Adrenal gland (tissue), 12 donors: ENCODE results near the gene NSD1. TPM values are rescaled to one million over a fixed set of nuclear protein-coding genes. Genes with fewer than 3 reads are reported as not detected.
A peak's percentile ranks its signal among the peaks of the same experiment; 100 is the strongest.

Experiments
- DNase-seq, 7 donors: peaks; one replicate each; pipeline ENCODE4 v3.0.0-alpha.2; 2019 to 2020
- H3K27ac ChIP-seq, 5 donors: fragments of 200-600 bp; sonication (generic) in 4 of 5; 1 replicate in 3 of 5; 2 replicates in 2 of 5; pipeline versions ENCODE4 v1.5.1 to v1.8.0; 2016 to 2020; ENCODE audit warnings: mild to moderate bottlenecking in 1 of 5
- H3K27me3 ChIP-seq: fragments of 200-600 bp; 2 replicates; pipeline ENCODE4 v1.8.0; 2021
- H3K36me3 ChIP-seq, 2 donors: fragments of 200-600 bp; replicated peaks in 1 of 2; 1 replicate in 1 of 2; 2 replicates in 1 of 2; pipeline versions ENCODE4 v1.5.1 to v1.8.0; 2018 to 2022
- H3K4me1 ChIP-seq, 2 donors: fragments of 200-600 bp; replicated peaks in 1 of 2; 1 replicate in 1 of 2; 2 replicates in 1 of 2; pipeline versions ENCODE4 v1.5.1 to v1.8.0; 2018 to 2021
- H3K4me3 ChIP-seq, 4 donors: fragments of 200-600 bp; sonication (generic) in 3 of 4; one replicate each; pipeline ENCODE4 v1.5.1; 2016 to 2018
- H3K9me3 ChIP-seq, 3 donors: fragments of 200-600 bp; sonication (generic) in 1 of 3; replicated peaks in 1 of 3; 1 replicate in 2 of 3; 2 replicates in 1 of 3; pipeline versions ENCODE4 v1.5.1 to v1.8.0; 2016 to 2021
- CTCF ChIP-seq, 6 experiments: fragments of 450-650 bp in 4 of 6; fragments of 200-600 bp in 2 of 6; sonication (generic) in 1 of 6; IDR thresholded peaks; 1 replicate in 5 of 6; 2 replicates in 1 of 6; pipeline versions ENCODE4 v1.5.1 to v1.8.0; 2016 to 2021; ENCODE audit warnings: antibody characterized with exemption in 6 of 6, mild to moderate bottlenecking in 2 of 6, moderate library complexity in 1 of 6
- POLR2A ChIP-seq, 2 donors: fragments of 450-650 bp; IDR thresholded peaks; one replicate each; pipeline ENCODE4 v1.6.1; 2017; ENCODE audit warnings: antibody characterized with exemption in 2 of 2, mild to moderate bottlenecking in 2 of 2, moderate library complexity in 1 of 2
- WGBS, 4 donors: extraction: QIAGEN DNeasy Blood & Tissue Kit in 2 of 4; methylation state at CpG; one replicate each; pipeline versions ENCODE4 v1.1.5 to v1.1.7; 2013 to 2017; 5-methylcytosine and 5-hydroxymethylcytosine counted together
- intact Hi-C, 2 donors: fragments of 100-400 bp; cut with DNase I; formaldehyde crosslinking; loops; one replicate each; pipeline versions ENCODE4 v1.14.1 to v1.15.0; 2022 to 2023
- polyA plus RNA-seq, 3 donors: library from polyadenylated mRNA; stranded (reverse); fragments of 200-250 nt in 2 of 3; fragments of 350-450 nt in 1 of 3; fragmentation: Illumina TruSeq in 1 of 3; extraction: RNeasy Lipid Tissue Mini Kit (QIAGEN cat#74804) in 1 of 3; gene quantifications; one replicate each; pipeline ENCODE4 v1.2.3, GENCODE V29; 2013 to 2014
- total RNA-seq, 9 donors: library from RNA; depleted of rRNA in 4 of 9; stranded (reverse); fragments of >200 nt in 4 of 9; fragments of 120-200 nt in 1 of 9; fragmentation: NEBNext Ultra II Directional in 1 of 9; extraction: Animal tissue kit (Norgen Biotek cat#: 25700) in 1 of 9; gene quantifications; one replicate each; pipeline versions ENCODE4 v1.1.0 to v1.2.4, GENCODE V29; 2013 to 2023
- donor health status: healthy with polysubstance abuse.
- donor health status: Bipolar disorder and iron deficiency.
- donor health status: DM: yes; HTN: yes; CAD: no.
- donor health status: DM: no; HTN: no; CAD: no.
- donor health status: DM: no; HTN: no; CAD: no.
- donor health status: DM: yes; HTN: yes; CAD: no.

The NSD1 gene
- total and polyA plus RNA-seq, 12 donors: 6.4 to 73.9 (median 44.3) TPM

- DNase-seq: no peak
- H3K4me3 ChIP-seq: no peak overlapping the region
- no peak overlapping the region for H3K27ac ChIP-seq
- peaks cover 4 to 23% of the 10 kb centered on the region in 2 donors for H3K4me1 ChIP-seq
- no peaks in the 10 kb centered on the region for H3K9me3 ChIP-seq
- intact Hi-C loops: no loop called here
- H3K36me3 ChIP-seq: peaks cover 0 to 14% of the 10 kb centered on the region in 2 donors
- no peak for TF ChIP-seq POLR2A (IDR thresholded peaks at IDR 0.05)
- no peak for TF ChIP-seq CTCF (IDR thresholded peaks at IDR 0.05)
- H3K27me3 ChIP-seq: no peaks in the 10 kb centered on the region
Measured at GRCh38 chr5:177189416-177189815, 55.8 kb downstream of the NSD1 start.

- WGBS, 4 donors: 89 to 96% (median 90%) methylated on average over 4 of the region's 4 CpGs
- TF ChIP-seq CTCF (IDR thresholded peaks at IDR 0.05) (no peak), POLR2A (IDR thresholded peaks at IDR 0.05) (no peak)
- Histone ChIP-seq H3K4me3 (no peak overlapping the region), H3K27me3 (no peaks in the 10 kb centered on the region), H3K27ac (no peak overlapping the region), H3K36me3 (peaks cover 0 to 18% of the 10 kb centered on the region in 2 donors), H3K4me1 (peaks cover 9 to 27% of the 10 kb centered on the region in 2 donors), H3K9me3 (no peaks in the 10 kb centered on the region)
- intact Hi-C loops: no loop called here
- DNase-seq: no peak
Measured at GRCh38 chr5:177189965-177190364, 56.4 kb downstream of the NSD1 start.

- Histone ChIP-seq H3K4me1 (peaks cover 13 to 23% of the 10 kb centered on the region in 2 donors), H3K9me3 (no peaks in the 10 kb centered on the region), H3K27me3 (no peaks in the 10 kb centered on the region), H3K36me3 (peaks cover 0 to 35% of the 10 kb centered on the region in 2 donors), H3K27ac (peak overlapping the region in 1 of 5 donors; percentile 74), H3K4me3 (no peak overlapping the region)
- TF ChIP-seq CTCF (IDR thresholded peaks at IDR 0.05) (no peak), POLR2A (IDR thresholded peaks at IDR 0.05) (no peak)
- WGBS, 4 donors: 27 to 40% (median 35%) methylated on average over 3 of the region's 3 CpGs
- peak; percentile 36 to 74 (median 67) for DNase-seq
- intact Hi-C loops: no loop called here
Measured at GRCh38 chr5:177194268-177194667, 60.7 kb downstream of the NSD1 start.

- Histone ChIP-seq H3K9me3 (no peaks in the 10 kb centered on the region), H3K27ac (peak overlapping the region; percentile 52 to 88 (median 74)), H3K27me3 (no peaks in the 10 kb centered on the region), H3K4me3 (no peak overlapping the region), H3K36me3 (peaks cover 0 to 43% of the 10 kb centered on the region in 2 donors), H3K4me1 (peaks cover 13 to 21% of the 10 kb centered on the region in 2 donors)
- intact Hi-C loops: no loop called here
- peak; percentile 56 to 84 (median 80) for DNase-seq
- peak in 1 of 2 donors; percentile 55 for TF ChIP-seq POLR2A (IDR thresholded peaks at IDR 0.05)
- TF ChIP-seq CTCF (IDR thresholded peaks at IDR 0.05): no peak
- 49 to 75% (median 58%) methylated on average over 8 to 9 of the region's 9 CpGs for WGBS, 4 donors
Measured at GRCh38 chr5:177195307-177195952, 61.9 kb downstream of the NSD1 start.
